HL-60/S4 treated with phorbol 12-myristate 13-acetate at 8.2 ng/mL for 4 days and 3 days (cell line): Measurements from ENCODE around the gene TRPV3.
"Not testable (repeated sequence)": the region's sequence is repeated elsewhere in the genome, so short reads cannot be mapped to it uniquely, and the experiment has no call there.

Experiments
- in situ Hi-C: fragments of 300-500 bp; cut with MboI; formaldehyde crosslinking; loops from 2 replicates; pipeline ENCODE4 v1.15.0; 2022; ENCODE audit warnings: low sequenced_read_pairs

The TRPV3 gene

GRCh38 chr17:3475812-3476610, 81.6 kb downstream of the TRPV3 start, which contains the start of gene ASPA:
TSS of gene ASPA (plus strand) at chr17:3475997. CDS start at chr17:3476160, 163 bp downstream.
- in situ Hi-C loops: no loop called here

- in situ Hi-C loops: no loop called here
Observed at GRCh38 chr17:3475251-3475685, 82.3 kb downstream of the TRPV3 start.

DNA sequence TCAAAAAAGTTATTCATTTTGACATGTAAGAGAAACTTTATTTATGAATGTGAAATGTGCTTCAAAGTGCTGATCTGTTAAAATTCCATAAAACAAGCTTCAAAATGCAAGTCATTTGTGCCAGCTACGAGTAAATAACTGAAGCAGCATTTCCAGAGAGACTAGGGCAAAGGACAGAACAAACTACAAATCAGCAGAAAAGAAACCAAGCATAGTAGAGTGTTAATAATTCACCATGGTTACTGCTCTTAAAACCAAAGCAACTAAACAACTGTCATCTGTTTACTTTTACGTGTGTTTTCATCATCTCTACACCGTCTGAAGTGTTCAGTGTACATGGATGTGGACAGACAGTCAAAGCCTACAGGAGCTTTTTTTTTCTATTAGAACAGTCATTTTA, 83.4 kb downstream of the TRPV3 start:
- in situ Hi-C loops: no loop called here

DNA sequence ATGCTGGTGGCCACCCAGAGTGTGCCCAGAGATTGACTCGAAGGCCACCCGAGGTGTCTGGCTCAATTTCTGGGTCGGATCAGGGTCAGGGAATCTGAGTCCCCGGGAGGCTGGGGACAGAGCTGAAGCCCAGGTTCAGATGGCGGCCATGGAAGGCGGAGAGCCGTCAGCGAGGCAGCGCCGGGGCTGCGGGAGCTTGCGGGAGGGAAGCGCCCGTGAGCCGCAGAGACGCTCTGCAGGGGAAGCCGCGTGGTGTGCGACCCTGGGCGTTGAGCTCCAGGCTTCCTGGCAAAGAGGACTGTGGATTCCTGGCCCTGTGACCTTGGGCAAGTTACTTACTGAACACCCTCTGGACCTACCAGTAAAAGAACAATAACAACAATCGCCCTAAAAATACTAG, 85.5 kb downstream of the TRPV3 start:
- in situ Hi-C loops: no loop called here

DNA sequence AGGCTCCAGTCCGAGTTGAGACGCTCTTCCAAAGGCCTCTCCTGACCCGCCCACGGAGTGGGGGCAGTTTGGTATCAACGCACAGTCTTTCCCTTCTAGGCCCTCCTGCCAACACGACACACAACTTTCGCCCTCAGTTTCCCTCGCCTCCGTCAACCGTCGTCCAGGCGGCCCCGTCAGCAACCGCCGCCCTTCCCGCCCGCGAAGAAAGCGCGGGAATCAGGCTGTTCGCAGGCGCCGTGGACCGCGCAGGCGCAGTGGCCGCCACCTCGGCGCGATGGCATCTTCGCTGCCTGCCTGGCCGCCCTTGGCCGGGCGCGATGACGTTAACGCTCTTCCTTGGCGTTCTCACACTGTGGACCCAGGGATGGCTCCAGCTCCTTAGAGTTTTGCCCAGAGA, 86.0 kb downstream of the TRPV3 start, which contains the start of gene SPATA22:
SPATA22 (minus strand) TSS at position 221 of the 400 bp plus-strand sequence. CDS start 2,494 bp downstream, outside the sequence.
- in situ Hi-C loops: no loop called here

- in situ Hi-C loops: no loop called here
Observed at GRCh38 chr17:3469529-3469928, 88.1 kb downstream of the TRPV3 start.

- in situ Hi-C loops: not testable (repeated sequence)
Observed at GRCh38 chr17:3466355-3466754, 91.3 kb downstream of the TRPV3 start.
